Activated CD4-positive, alpha-beta T cell treated with anti-CD3 and anti-CD28 coated beads for 24 hours (primary cell): Measurements from ENCODE around the gene SPATA2L.

Source experiments
- DNase-seq, 2 donors: peaks; one replicate each; pipeline ENCODE4 v3.0.0-alpha.2; 2020; ENCODE audit warnings: low read depth in 2 of 2

Gene SPATA2L

GRCh38 chr16:89656435-89657121 lies 44.9 kb downstream of the SPATA2L start:
- no peak for DNase-seq

DNA sequence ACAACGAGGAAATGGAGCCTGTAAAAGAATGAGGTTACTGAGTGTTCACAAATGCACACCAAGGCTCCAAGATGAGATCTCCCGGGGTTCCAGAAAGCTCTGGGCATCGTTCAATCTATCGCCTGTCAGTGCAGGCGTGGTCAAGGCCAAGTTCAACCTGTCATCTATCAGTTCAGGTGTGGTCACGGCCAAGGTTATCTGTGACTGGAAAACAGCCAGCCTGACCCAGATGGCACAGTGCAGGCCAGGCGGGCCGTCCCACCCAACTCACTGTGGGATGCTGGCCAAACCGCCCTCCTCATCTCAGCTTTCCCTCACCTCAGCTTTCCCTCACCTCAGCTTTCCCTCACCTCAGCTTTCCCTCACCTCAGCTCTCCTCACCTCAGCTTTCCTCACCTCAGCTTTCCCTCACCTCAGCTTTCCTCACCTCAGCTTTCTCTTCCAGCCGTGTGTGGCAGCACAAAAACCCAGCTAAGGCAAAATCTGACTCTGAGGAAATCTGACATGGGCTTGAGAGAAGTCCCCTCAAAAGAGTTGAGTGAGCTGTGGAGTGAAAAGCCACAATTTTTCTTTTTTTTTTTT lies 46.4 kb downstream of the SPATA2L start:
- no peak for DNase-seq

DNA sequence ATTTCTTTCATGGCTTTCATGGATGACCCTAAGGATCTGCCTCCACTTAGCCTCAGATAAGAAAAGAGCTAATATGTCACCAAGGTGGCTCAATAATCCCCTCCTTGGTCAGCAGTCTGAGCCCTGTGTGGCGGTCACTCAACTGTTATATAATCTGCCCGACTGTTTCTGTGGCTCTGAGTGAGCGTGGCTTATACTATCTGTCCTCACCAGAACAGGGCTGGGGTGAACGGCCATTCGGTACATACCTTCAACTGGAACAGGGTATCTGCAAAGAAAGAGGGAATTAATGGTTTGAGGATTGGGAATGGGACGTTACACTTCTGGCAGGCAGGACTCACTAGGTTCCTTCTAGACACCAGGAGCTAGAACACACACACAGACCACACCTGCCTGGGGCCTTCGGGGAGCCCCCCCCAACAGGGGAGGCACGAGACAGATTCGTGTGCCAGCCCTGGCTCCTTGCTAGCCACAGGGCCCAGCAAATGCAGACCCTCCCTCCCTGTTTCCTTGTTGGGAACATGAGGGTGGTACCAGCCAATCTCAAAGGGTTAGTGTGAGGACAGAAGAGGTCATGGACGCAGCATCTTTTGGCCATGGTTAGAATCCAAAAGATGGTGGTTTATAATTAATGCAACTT lies 47.7 kb downstream of the SPATA2L start:
- DNase-seq = no peak

GRCh38 chr16:89651584-89651983 lies 49.9 kb downstream of the SPATA2L start:
- DNase-seq = no peak

DNA sequence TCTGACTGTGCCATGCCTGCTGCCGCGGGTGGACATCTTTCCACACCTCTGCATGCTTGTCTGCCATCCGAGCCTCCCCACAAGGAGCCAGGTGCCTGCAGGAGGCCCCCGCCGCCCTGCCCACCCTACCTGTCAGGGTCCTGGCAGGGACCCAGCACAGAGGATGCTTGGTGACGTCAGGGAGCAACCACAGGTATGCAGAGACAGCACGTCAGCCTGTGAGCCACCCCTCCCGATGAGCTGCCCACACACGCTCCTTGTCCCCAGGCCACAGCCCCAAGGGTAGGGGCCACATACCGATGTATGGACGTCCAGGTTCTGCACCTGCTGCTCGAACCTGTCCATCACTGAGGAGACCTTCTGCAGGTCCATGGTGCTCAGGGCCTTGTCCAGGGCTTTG lies 54.6 kb downstream of the SPATA2L start:
- no peak for DNase-seq
